Fibroblast of pulmonary artery (primary cell): ENCODE measurements around the gene SNAP91.

ENCODE experiments used
- DNase-seq: peaks from one replicate; pipeline ENCODE4 v3.0.0-alpha.2; 2010; ENCODE audit warnings: low read depth
- H3K4me3 ChIP-seq: replicated peaks from 2 replicates; pipeline ENCODE4 v1.5.1; 2011; ENCODE audit warnings: low read depth, mild to moderate bottlenecking, control low read depth, low read length, moderate library complexity
- CTCF ChIP-seq: IDR thresholded peaks from 2 replicates; pipeline ENCODE4 v1.5.1; 2011; ENCODE audit warnings: mild to moderate bottlenecking, control low read depth, low read length, inconsistent platforms; ENCODE audit errors: missing control alignments

Gene SNAP91

GRCh38 chr6:83603551-83603950 is 105.3 kb downstream of the SNAP91 start:
- no peak for TF ChIP-seq CTCF
- no peak for DNase-seq
- no peak overlapping the region for H3K4me3 ChIP-seq

GRCh38 chr6:83601119-83601518 is 107.8 kb downstream of the SNAP91 start:
- no peak overlapping the region for H3K4me3 ChIP-seq
- no peak for DNase-seq
- TF ChIP-seq CTCF: no peak

- no peak overlapping the region for H3K4me3 ChIP-seq
- TF ChIP-seq CTCF: no peak
- DNase-seq: no peak
Measured at GRCh38 chr6:83600459-83600858, 108.4 kb downstream of the SNAP91 start.

- no peak for DNase-seq
Measured at GRCh38 chr6:83597511-83597910, 111.4 kb downstream of the SNAP91 start.

GRCh38 chr6:83597051-83597450 is 111.8 kb downstream of the SNAP91 start:
- no peak for TF ChIP-seq CTCF
- H3K4me3 ChIP-seq: no peak overlapping the region
- DNase-seq: no peak

More at GRCh38 chr6:83597511-83597910, 111.4 kb downstream of the SNAP91 start:
- no peak overlapping the region for H3K4me3 ChIP-seq
- TF ChIP-seq CTCF: no peak

GRCh38 chr6:83594941-83595340 is 114.0 kb downstream of the SNAP91 start:
- DNase-seq: no peak
- no peak overlapping the region for H3K4me3 ChIP-seq
- TF ChIP-seq CTCF: no peak

GRCh38 chr6:83593395-83593785 is 115.5 kb downstream of the SNAP91 start:
- no peak for DNase-seq
- no peak for TF ChIP-seq CTCF
- no peak overlapping the region for H3K4me3 ChIP-seq
